Bronchial epithelial cell (primary cell): ENCODE measurements around the gene SEC61A1. TPM values are rescaled to one million over a fixed set of nuclear protein-coding genes. Genes with fewer than 3 reads are reported as not detected.
A peak's percentile ranks its signal among the peaks of the same experiment; 100 is the strongest.

Source experiments
- DNase-seq: peaks from one replicate; pipeline ENCODE4 v3.0.0-alpha.2; 2010; ENCODE audit warnings: low read depth
- FAIRE-seq: peaks from 2 replicates; lab custom pipeline; 2011; peaks lifted over from hg19 to GRCh38; lab: Jason Lieb, UNC
- H3K27me3 ChIP-seq: 2 replicates; pipeline ENCODE4 v1.5.1; 2011; ENCODE audit warnings: low read length; ENCODE audit not compliant: control insufficient read depth, insufficient read depth
- H3K36me3 ChIP-seq: 2 replicates; pipeline ENCODE4 v1.5.1; 2011; ENCODE audit warnings: low read length; ENCODE audit not compliant: control insufficient read depth, insufficient read depth
- H3K4me3 ChIP-seq: 2 replicates; pipeline ENCODE4 v1.5.1; 2011; ENCODE audit warnings: mild to moderate bottlenecking, low read depth, low read length, control low read depth
- total RNA-seq: library from RNA; depleted of rRNA; stranded (reverse); fragments of >200 nt; gene quantifications from 2 replicates; pipeline ENCODE4 v1.2.1, GENCODE V29; 2014
- TF ChIP-seq, protein P1 (sequence below): IDR thresholded peaks from 2 replicates; pipeline ENCODE4 v1.5.1; 2011; ENCODE audit warnings: mild to moderate bottlenecking, moderate library complexity, low read length, control low read depth, inconsistent platforms; ENCODE audit not compliant: insufficient read depth, severe bottlenecking

The SEC61A1 gene
- total RNA-seq, 1 donor from 2014 or later: 256 TPM

DNA sequence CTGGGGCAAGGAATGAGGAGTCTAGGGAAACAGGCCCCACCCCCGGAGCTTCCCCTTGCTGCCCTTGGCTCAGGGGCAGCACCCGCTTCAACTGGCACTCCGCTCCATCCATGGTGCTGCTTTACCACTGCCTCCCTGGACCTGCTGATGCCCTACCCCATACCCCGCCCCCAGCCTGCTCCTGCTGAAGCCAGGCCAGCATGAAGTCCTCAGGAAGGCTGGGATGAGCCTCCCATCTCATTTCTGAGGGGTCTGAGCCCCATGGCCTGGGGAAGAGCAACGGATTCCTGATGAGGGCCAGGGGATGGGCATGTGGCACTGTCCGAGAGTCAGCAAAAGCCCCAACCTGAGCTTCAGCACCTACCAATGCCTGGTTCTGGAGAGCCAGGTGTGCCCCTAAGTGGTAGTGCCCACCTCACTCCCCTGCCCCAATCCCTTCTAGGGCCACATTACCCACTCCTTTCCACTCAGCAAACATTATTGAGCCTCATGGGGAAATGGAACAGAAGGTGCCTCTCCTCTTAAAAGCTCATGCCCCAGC, 21.0 kb downstream of the SEC61A1 start:
- Histone ChIP-seq H3K27me3 (no peaks in the 10 kb centered on the region), H3K4me3 (no peak overlapping the region), H3K36me3 (peaks cover 18% of the 10 kb centered on the region)
- TF ChIP-seq, protein P1, sequence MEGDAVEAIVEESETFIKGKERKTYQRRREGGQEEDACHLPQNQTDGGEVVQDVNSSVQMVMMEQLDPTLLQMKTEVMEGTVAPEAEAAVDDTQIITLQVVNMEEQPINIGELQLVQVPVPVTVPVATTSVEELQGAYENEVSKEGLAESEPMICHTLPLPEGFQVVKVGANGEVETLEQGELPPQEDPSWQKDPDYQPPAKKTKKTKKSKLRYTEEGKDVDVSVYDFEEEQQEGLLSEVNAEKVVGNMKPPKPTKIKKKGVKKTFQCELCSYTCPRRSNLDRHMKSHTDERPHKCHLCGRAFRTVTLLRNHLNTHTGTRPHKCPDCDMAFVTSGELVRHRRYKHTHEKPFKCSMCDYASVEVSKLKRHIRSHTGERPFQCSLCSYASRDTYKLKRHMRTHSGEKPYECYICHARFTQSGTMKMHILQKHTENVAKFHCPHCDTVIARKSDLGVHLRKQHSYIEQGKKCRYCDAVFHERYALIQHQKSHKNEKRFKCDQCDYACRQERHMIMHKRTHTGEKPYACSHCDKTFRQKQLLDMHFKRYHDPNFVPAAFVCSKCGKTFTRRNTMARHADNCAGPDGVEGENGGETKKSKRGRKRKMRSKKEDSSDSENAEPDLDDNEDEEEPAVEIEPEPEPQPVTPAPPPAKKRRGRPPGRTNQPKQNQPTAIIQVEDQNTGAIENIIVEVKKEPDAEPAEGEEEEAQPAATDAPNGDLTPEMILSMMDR: no peak
- no peak for FAIRE-seq
- DNase-seq: no peak

DNA sequence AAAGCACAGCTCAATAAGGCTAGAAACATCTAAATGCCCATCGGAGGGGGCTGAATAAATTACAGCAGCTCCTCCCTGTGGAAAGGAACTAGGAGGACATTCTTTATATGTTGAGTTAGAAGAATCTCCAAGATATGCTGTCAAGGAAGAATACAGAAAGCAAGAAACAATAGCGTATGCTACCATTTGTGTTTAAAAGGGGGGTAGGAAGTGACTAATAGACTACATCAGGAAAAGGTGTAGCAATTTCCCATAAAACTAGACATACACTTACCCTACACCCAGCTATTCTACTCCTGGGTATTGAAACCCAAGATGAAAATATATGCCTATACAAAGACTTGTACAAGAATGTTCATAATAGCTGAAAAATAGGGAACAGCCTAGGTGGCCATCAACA, 21.6 kb downstream of the SEC61A1 start:
- FAIRE-seq (no peak), DNase-seq (peak; percentile 57)
- Histone ChIP-seq H3K27me3 (no peaks in the 10 kb centered on the region), H3K4me3 (no peak overlapping the region), H3K36me3 (peaks cover 15% of the 10 kb centered on the region)
- TF ChIP-seq, protein P1: no peak

DNA sequence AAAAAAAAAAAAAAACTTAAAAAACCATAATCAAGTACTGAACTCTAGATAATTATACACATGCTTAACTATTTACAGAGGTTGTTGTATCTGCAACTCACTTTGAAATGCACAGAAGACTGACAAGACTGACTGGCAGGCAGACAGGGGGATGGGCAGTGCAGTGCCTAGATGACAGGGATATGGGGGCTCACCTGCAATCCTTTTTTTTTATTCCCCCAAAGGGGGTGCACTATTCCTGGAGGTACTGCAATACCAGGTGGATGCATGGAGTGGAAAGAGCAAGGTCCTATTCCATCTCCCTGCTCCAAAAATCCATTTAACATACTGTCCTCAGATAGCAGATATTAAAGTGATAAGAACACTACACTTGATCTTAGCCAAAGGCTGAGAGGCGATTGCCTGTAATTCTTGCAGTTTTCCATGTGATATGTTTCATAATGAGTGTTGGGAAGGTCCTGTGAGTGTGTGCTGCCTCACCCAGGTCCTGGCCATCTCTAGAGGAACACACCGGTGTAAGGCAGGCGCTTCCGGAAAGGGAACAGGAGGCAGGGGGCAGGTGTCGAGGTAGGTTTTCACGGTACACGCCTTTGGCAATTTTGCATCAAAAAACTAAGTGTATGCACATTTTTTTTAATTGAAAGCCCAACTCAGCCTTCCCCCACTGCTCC, 22.7 kb downstream of the SEC61A1 start:
- FAIRE-seq (no peak), DNase-seq (peak; percentile 45)
- H3K27me3 ChIP-seq: no peaks in the 10 kb centered on the region
- H3K36me3 ChIP-seq: peaks cover 17% of the 10 kb centered on the region
- peak overlapping the region; percentile 42 for H3K4me3 ChIP-seq
- TF ChIP-seq, protein P1: no peak

DNA sequence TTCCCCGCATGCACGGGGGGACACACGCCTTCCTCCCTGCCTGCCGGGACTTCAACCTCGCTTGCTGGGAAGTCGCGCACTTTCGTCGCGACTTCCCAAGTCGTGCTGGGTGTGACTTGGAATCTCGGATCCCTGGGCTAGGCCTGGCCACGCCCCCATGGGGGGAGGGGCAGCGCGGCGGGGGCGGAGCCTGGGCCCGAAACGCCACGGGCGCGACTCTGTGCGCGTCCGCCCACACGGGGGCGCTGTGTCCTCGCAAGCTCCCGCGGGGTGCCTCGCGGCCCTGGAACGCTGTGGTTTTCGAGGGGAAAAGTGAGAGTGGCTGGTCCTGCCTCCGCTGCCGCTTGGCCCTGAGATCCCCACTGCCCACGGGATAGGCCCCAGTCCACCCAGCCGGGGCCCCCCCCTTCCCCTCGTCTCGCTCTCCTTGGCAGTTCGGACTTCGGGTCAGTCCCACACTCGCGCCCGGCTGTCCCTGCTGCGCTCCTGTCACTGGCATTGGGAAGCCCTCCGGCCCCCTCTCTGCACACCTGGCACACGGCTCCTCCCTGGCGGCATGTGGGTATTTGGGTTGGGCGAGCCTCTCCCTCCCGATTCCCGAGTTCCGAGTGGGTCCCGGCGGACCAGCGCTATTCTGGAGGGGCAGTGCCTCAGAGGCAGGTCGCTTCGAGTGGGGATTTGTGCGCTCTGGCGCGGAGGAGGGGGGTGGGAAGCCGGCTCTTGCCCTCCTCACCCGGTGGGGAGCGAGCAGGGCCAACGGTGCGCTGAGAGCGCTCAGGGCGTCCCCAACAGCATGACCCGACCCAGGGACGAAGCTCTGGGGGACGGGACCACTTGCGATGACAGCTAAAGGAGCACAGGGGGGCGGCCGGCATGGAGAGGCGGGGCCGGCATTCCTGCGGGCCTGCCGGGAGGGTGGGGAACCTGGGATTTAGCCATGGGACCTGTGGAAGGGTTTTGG, 23.6 kb downstream of the SEC61A1 start:
- TF ChIP-seq, protein P1: peak; percentile 97
- DNase-seq: peak; percentile 77
- Histone ChIP-seq H3K36me3 (peaks cover 11% of the 10 kb centered on the region), H3K27me3 (no peaks in the 10 kb centered on the region), H3K4me3 (peak overlapping the region; percentile 42)
- no peak for FAIRE-seq

DNA sequence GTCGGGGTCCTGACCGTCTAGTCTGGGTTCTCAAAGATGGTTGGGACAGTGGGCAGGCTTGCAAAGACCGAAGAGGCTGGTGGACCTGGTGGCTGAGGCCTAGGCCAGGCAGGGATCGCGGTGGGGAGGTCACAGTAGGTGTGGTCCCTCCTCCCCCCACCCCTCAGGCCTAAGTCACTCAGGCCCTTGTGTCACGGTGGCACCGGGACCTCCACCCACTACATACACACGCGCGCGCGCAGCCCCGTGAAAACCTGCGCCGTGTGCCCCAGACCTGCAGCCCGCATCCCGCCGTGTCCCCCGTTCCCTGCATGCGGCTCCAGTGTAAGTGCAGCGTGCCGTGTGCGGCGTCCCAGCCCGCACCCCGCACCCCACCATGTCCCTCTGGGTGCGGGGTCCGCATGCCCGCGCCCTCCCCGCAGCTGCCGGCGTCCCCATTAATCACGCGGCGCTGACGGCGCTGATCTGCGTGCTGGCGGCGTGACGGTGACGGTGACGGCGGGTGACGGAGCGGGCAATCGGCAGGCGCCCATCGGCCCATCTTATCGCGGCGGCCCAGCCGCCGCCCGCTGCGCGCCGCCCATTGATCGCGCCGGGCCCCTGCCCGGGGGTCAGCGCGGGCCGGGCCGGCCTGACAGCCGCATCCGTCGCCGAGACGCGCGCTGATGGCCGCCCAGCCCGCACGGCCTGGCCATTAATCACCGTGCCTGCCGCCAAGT, 24.4 kb downstream of the SEC61A1 start:
- TF ChIP-seq, protein P1: no peak
- peak overlapping the region; percentile 42 for H3K4me3 ChIP-seq
- DNase-seq (no peak), FAIRE-seq (no peak)
- H3K36me3 ChIP-seq: peaks cover 10% of the 10 kb centered on the region
- no peaks in the 10 kb centered on the region for H3K27me3 ChIP-seq
